ENCODE data around the gene NLRP12. TPM values are rescaled to one million over a fixed set of nuclear protein-coding genes. Genes with fewer than 3 reads are reported as not detected.
A peak's percentile ranks its signal among the peaks of the same experiment; 100 is the strongest.

The NLRP12 gene
- total RNA-seq, 1 donor from 2014 or later = not detected

- H3K27ac Mint-ChIP-seq (ENCODE audit: unreplicated experiment) = no peak overlapping the region
- no peak for DNase-seq (ENCODE audit: extremely low spot score, unreplicated experiment)
- H3K4me3 Mint-ChIP-seq (ENCODE audit: unreplicated experiment) = no peak overlapping the region
- H3K36me3 Mint-ChIP-seq (ENCODE audit: unreplicated experiment) = no peaks in the 10 kb centered on the region
- TF ChIP-seq CTCF (IDR thresholded peaks at IDR 0.05) = no peak
- H3K9me3 Mint-ChIP-seq (ENCODE audit: unreplicated experiment) = no peaks in the 10 kb centered on the region
- H3K27me3 Mint-ChIP-seq (ENCODE audit: unreplicated experiment) = no peaks in the 10 kb centered on the region
- H3K4me1 Mint-ChIP-seq (ENCODE audit: unreplicated experiment) = no peaks in the 10 kb centered on the region
Measured at GRCh38 chr19:53801257-53801656, 22.9 kb downstream of the NLRP12 start.

GRCh38 chr19:53795019-53795418 is 29.1 kb downstream of the NLRP12 start:
- Mint-ChIP-seq H3K4me3 (ENCODE audit: unreplicated experiment) (no peak overlapping the region), H3K36me3 (ENCODE audit: unreplicated experiment) (no peaks in the 10 kb centered on the region), H3K27me3 (ENCODE audit: unreplicated experiment) (no peaks in the 10 kb centered on the region), H3K4me1 (ENCODE audit: unreplicated experiment) (no peaks in the 10 kb centered on the region), H3K9me3 (ENCODE audit: unreplicated experiment) (peaks cover 5% of the 10 kb centered on the region), H3K27ac (ENCODE audit: unreplicated experiment) (no peak overlapping the region)
- TF ChIP-seq CTCF (IDR thresholded peaks at IDR 0.05) = no peak
- no peak for DNase-seq (ENCODE audit: extremely low spot score, unreplicated experiment)

GRCh38 chr19:53792721-53793433 is 31.2 kb downstream of the NLRP12 start:
- TF ChIP-seq CTCF (IDR thresholded peaks at IDR 0.05) = peak; percentile 79
- Mint-ChIP-seq H3K9me3 (ENCODE audit: unreplicated experiment) (peaks cover 5% of the 10 kb centered on the region), H3K27ac (ENCODE audit: unreplicated experiment) (no peak overlapping the region), H3K4me1 (ENCODE audit: unreplicated experiment) (no peaks in the 10 kb centered on the region), H3K27me3 (ENCODE audit: unreplicated experiment) (no peaks in the 10 kb centered on the region), H3K36me3 (ENCODE audit: unreplicated experiment) (no peaks in the 10 kb centered on the region), H3K4me3 (ENCODE audit: unreplicated experiment) (no peak overlapping the region)
- DNase-seq (ENCODE audit: extremely low spot score, unreplicated experiment) = peak; percentile 88

GRCh38 chr19:53789708-53790678 is 34.1 kb downstream of the NLRP12 start:
- H3K27me3 Mint-ChIP-seq (ENCODE audit: unreplicated experiment) = no peaks in the 10 kb centered on the region
- no peak overlapping the region for H3K27ac Mint-ChIP-seq (ENCODE audit: unreplicated experiment)
- DNase-seq (ENCODE audit: extremely low spot score, unreplicated experiment) = no peak
- H3K36me3 Mint-ChIP-seq (ENCODE audit: unreplicated experiment) = no peaks in the 10 kb centered on the region
- H3K4me1 Mint-ChIP-seq (ENCODE audit: unreplicated experiment) = no peaks in the 10 kb centered on the region
- H3K9me3 Mint-ChIP-seq (ENCODE audit: unreplicated experiment) = peaks cover 12% of the 10 kb centered on the region
- no peak for TF ChIP-seq CTCF (IDR thresholded peaks at IDR 0.05)
- no peak overlapping the region for H3K4me3 Mint-ChIP-seq (ENCODE audit: unreplicated experiment)

- Mint-ChIP-seq H3K4me1 (ENCODE audit: unreplicated experiment) (no peaks in the 10 kb centered on the region), H3K36me3 (ENCODE audit: unreplicated experiment) (no peaks in the 10 kb centered on the region), H3K4me3 (ENCODE audit: unreplicated experiment) (no peak overlapping the region), H3K27me3 (ENCODE audit: unreplicated experiment) (no peaks in the 10 kb centered on the region), H3K9me3 (ENCODE audit: unreplicated experiment) (peaks cover 12% of the 10 kb centered on the region), H3K27ac (ENCODE audit: unreplicated experiment) (no peak overlapping the region)
- TF ChIP-seq CTCF (IDR thresholded peaks at IDR 0.05) = no peak
- no peak for DNase-seq (ENCODE audit: extremely low spot score, unreplicated experiment)
Measured at GRCh38 chr19:53787266-53787665, 36.8 kb downstream of the NLRP12 start.
